ENCODE measurements around the gene COL19A1.
"Not testable (repeated sequence)": the region's sequence is repeated elsewhere in the genome, so short reads cannot be mapped to it uniquely, and the experiment has no call there.

Gene COL19A1

DNA sequence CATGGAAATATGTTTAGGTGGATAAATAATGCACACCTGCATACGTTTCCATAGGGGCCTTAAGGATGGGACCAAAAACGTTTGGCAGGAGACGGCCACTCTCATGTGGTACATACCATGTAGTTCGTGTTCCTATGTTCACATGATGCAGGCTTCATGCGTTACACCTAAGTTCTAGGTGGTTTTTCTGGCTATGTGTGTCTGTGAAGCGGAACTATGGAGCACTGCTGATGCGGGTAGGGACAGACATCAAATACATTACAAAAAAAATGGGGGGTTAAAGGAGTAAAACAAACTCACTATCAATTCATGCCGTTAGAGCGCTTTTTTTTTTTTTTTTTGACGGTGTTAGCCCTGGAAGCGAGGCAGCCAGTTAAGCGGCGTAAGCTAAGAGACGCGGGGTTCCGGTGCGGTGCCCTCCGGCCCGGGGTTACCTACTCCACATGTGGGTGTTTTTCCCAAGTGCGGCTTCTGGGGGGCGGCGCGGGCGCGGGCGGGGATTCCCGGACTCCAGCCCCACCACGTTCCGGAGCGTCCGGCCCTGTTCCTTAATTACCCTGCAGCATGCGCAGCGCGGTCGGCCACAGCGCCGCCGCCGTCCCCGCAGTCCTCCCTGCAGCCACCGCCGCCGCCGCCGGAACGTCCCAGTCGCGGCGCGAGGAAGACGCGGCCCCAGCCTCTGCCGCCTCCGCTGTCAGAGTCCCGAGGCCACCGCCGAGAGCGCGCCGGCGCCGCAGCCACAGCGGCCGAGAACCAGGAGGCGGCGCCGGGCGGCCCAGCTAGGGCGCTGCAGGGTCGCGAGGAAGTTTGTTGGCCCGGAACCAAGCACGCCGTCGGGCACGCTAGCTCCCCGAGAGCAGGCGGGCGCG, 648 bp downstream of the COL19A1 start:
- DNase-seq (ENCODE audit: low read depth in 2 of 2), result peak; percentile 18 to 24

DNA sequence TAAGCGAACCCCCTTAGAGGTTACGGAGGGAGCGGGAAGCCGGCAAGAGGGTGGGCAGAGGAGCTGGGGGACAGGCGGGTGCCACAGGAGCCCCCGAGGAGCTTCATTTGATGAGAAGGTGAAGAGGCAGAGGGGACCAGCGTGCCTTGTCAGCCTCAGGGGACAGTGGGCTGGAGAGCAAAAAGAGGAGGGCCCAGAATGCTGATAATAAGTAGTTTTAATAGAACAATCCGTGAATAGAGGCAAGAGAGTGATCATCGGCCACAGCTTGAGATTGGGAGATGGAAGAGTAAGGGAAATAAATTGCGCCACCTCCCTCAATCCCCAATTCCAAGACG, 1.3 kb downstream of the COL19A1 start:
- DNase-seq (ENCODE audit: low read depth in 2 of 2), result no peak

DNA sequence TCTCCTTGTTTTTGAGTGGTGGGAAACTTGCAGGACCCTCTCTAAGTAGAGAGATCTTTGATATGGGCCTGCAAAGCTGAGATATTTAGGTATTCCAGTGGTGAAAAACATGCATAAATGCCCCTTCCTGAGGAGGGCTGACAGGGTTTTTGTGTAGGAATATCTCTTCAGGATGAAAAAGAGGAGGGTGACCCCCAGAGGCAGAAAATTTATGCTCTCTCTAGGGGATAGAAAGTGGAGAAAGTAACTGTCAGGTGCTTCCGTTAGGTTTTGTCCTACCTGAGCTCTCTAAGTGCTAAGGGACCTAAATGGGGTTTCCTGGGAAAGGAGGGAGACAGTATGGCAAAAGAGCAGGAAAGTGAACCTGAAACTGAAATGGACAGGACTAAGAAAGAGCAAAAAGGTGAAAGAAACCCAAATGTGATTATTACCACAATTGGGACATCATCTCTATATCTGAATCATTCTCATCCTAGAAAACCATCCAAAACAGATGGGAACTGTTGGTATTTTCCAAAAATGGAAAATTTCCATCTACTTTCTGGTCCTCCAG, 2.0 kb downstream of the COL19A1 start:
- DNase-seq (ENCODE audit: low read depth in 2 of 2), result no peak

DNA sequence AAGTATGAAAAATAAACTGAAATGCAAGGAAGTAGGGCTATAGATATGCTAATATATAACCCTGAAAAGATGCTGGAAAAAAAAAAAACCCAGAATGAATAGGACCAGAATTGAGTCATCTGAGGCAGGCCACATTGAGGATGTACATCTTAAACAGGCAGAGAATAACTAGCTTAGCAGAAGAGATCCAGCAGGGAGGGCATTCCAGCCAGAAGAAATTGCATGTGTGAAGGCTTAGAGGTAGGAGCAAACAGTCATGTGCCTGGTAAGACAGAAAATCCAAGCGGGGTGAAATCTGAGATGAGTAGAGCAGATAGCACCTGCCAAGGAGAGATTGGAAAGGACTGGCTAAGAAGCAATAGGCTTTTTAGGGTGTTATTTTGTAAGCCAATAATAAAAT, 2.6 kb downstream of the COL19A1 start:
- DNase-seq (ENCODE audit: low read depth in 2 of 2), result no peak

DNA sequence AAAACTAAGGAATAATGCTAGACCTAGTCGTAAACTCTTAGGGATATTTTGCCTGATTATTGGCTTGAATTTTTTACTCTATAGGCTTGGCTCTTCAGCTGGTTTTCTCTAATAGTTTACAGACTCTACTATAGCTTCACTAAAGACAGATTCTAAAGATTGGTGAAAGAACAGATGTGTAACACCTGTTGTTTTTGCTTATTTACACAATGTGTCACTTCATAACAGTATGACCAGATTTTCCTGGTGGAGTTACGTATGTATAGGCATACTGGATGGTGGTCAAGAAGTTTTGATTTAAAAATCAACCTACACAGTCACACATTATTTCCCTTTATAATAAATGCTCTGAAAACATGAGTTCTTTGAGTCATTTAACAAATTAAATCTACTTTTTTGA, 4.8 kb downstream of the COL19A1 start:
- DNase-seq (ENCODE audit: low read depth in 2 of 2), result no peak

DNA sequence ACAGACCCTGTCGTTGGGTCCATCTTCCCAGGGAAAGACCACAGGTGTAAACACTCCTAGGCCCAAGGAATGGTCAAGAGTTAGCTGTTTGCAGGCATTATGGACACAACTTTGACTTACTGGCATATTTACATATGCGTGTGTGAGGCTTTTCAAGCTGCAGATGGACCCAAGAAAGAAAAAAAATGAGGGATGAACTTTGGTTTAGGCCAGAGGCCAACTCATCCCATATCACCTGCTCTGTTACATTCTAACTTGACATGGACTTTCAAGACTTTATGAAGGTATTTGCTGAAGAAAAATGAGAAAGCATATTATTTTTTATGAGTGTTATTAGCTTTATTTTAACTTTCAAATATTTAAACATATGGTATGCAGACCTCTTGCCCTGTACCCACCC, 6.9 kb downstream of the COL19A1 start:
- DNase-seq (ENCODE audit: low read depth in 2 of 2), result no peak

DNA sequence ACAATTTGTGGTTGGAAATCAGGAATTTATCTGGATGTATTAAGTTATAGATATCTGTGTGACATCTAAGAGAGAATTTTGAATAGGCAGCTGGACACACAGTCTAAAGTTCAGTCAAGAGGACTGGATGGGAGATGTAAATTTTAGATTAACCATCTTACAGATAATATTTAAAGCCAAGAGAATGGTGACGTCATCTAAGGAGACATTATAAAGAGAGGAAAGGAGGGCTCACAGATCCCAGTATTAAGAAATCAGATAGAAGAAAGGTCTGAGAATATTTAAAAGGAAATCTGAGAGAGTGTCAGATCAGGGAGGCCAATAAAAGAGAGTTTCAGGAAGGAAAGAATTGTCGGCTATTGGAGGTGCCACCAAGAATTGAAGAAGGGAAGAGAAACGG, 9.4 kb downstream of the COL19A1 start:
- no peak for DNase-seq (ENCODE audit: low read depth in 2 of 2)

DNA sequence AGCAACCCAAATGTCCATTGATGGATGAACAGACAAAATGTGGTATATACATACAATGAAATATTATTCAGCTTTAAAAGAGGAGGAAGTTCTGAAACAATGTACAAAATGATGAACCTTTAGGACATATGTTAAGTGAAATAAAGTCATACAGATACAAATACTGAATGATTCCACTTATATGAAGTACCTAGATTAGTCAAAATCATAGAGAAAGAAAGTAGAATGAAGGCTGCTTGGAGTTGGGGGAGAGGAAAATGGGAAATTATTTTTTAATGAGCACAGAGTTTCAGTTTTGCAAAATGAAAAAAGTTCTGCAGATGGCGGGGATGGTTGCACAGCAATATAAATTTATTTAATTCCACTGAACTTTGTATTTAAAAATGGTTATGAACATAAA, 12.4 kb downstream of the COL19A1 start:
- DNase-seq (ENCODE audit: low read depth in 2 of 2), result no peak

DNA sequence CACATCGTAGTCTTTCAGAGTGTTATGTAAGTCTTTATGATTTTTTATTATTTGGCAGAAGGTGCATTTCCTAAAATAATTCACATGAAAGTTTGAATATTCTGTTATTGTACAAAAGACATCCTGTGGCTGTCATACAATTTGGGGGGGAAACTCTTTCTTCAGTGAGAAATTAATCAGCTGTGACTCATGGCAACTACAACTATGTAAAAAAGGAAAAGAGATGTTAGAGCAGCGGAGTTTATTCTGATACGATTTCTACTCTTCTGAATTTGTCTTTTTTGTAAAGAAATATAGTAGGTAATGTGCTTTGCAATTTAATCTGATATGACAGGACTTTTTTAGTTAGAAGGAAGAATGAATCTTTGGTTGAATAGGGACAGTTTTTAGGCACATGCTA, 14.2 kb downstream of the COL19A1 start:
- DNase-seq (ENCODE audit: low read depth in 2 of 2), result no peak

DNA sequence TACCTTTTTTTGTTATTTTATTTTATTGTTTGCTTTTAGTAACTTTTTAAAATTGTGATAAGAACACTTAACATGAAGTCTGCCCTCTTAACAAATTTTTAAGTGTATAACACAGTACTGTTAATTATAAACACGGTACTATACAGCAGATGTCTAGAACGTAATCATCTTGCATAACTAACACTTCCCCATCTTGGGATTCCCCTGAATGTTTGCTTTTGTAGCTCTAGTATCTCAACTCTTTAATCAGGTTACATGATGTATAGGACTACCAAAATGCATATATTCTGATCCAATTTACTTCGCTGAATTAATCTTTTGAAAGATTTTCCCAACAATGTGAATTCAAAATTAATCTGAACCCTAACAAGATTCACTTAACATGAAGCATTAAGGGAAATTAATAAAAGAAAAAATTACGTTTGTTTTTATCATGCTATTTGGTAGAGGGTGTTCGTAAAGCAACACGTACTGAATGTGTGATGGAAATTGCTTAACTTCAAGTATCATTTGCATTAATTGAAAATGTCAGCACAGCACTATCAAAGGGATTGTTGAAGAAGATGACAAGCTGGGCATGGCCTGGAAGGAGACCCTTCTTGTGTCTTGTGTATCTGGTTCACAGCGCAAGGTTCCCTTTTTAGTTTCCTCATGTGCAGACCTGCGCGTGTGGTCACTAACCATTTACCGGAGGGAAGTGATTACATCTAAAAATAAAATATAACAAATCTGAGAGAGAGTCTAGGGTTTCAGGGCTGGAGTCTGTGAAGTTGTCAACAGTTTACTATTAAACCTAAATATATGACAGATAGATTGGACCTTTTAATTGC, 15.2 kb downstream of the COL19A1 start:
- no peak for DNase-seq (ENCODE audit: low read depth in 2 of 2)

DNA sequence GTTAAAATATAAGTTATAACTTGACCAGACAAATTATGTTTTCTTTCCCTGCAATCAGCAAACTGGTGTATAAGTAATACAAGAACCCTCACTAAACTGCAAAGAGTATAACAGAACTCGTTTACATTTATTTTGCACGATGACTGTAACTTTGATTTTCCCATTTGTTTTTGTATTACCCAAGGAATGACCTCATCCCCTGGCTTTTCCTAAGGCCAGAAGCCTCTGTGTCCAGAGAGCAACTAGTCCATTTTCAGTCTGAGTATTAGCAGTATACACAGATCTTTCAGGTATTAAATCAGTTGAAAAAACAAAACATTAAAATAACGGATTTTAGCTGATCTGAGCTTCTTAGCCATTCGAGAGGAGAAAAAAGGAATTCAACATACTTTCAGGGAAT, 17.2 kb downstream of the COL19A1 start:
- DNase-seq (ENCODE audit: low read depth in 2 of 2), result no peak

DNA sequence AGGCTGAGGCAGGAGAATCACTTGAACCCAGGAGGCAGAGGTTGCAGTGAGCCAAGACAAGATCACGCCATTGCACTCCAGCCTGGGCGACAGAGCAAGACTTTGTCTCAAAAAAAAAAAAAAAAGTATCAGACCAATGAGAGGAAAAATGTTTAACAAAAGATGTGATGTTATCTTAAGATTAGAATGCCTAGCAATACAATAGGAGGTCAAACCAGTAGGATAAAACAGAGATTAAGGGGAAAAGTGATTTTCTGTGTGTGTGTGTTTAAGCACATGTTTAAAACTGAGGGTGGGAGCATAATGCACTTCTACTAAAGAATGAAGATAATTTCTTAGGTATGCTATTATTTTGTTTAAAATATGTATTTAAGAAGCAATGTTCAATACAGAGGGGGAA, 17.9 kb downstream of the COL19A1 start:
- no peak for DNase-seq (ENCODE audit: low read depth in 2 of 2)

DNA sequence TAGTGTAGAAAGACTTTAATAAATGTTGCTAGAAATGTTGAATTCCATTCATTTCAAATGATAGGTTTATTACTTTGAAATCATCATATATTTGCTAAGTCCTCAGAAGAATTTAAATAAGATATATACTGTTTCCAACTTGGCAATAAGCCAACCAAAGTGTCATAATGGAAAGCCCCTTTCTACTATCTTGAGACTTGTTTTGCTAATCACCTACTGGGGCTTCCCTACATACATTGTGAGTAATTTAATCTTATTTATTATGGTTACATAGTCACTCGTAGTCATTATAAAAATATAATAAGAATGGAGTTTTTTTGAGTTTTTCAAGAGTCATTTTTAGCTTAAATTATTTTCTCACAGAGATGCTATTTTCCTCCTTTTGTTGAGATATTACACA, 20.7 kb downstream of the COL19A1 start:
- DNase-seq (ENCODE audit: low read depth in 2 of 2), result no peak

DNA sequence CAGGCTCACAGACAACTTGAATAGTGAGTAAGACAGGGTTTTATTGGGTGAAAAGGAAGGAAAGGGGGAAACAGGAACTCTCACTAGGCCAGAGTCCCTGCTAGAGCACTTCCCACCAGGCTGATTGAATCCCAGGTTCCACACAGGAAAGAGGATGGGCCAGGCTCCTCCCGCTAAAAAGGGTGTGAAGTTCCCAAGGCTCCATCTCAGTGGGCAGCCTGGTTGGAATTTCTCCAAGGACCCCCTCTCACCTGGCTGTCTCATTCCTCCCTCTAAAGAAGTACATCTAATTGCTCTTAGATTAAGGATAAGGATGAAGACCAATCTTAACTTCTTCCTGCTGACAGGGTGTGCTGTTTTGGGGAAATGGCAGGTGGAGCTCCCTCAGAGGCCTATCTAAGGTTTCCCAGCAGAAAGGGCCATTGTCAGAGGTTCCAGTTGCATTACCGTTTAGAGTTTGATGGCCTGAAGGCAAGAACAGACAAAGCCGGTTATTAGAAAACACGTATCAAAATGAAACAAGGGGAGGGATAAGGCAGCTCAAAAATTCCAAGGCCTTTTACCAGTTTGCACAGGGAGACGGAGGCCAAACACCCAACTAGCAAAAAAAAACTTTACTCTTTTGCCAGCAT, 21.5 kb downstream of the COL19A1 start:
- DNase-seq (ENCODE audit: low read depth in 2 of 2), result no peak

DNA sequence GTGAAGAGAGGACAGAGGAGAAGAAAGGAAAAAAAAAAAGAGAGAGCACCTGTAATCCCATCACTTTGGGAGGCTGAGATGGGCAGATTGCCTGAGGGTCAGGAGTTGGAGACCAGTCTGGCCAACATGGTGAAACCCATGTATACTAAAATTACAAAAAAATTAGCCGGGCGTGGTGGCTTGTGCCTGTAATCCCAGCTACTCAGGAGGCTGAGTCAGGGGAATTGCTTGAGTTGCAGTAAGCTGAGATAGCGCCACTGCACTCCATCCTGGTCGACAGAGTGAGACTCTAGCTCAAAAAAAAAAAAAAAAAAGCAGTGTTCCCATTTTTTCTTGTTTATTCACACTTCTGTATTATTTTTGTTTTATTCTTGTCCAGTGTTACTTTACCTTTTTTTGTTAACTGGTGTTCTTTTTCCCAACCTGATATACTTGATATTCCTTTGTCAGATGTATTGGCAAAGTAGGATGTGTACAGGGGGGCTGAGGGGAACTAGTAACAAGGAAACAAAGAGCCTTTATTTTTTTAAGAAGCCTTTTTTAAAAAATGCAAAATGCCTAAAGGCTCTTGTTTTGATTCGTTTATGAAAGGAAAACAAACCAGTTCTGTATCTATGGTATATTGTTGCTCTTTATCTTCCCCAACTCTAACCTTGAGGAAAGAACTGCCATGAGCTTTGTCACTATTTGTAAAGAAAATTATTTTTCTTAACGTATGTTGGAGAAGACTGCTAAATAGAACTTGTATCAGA, 22.3 kb downstream of the COL19A1 start:
- DNase-seq (ENCODE audit: low read depth in 2 of 2), result no peak

DNA sequence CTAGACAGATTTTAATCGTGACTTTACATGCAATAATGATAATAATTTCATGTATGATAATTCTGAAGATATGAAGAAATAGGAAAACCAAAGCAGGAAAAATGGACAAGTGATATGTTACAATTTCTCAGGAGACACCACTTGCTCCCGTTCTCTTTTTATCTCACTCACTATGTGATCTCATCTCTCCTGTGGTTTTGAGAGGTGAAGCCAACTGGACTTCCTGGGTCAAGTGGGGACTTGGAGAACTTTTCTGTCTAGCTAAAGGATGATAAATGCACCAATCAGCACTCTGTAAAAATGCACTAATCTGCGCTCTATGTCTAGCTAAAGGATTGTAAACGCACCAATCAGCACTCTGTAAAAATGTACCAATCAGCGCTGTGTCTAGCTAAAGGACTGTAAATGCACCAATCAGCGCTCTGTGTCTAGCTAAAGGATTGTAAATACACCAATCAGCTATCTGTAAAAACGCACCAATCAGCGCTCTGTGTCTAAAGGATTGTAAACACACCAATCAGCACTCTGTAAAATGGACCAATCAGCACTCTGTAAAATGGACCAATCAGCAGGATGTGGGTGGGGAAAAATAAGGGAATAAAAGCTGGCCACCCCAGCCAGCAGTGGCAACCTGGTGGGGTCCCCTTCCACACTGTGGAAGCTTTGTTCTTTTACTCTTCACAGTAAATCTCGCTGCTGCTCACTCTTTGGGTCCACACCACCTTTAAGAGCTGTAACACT, 23.0 kb downstream of the COL19A1 start:
- not testable (repeated sequence) for DNase-seq (ENCODE audit: low read depth in 2 of 2)

DNA sequence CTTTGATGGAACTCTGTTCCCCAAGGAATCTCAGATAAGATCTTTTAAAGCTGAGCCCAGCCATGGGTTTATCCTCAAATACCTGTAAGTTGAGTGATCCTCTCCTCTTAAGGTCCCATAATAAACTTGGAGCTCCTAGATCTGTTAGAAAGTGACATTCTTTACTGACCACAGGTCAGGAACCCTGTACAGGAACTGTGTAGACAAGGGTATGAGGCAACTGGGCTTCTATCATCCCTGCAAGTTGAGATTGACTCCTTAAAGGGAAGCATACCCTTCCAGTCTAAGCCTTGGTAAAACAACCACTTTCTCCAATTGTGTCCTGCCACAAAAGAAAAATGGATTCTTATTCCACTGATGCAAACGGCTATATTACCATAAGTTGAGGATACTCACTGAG, 26.2 kb downstream of the COL19A1 start:
- DNase-seq (ENCODE audit: low read depth in 2 of 2), result not testable (repeated sequence)

DNA sequence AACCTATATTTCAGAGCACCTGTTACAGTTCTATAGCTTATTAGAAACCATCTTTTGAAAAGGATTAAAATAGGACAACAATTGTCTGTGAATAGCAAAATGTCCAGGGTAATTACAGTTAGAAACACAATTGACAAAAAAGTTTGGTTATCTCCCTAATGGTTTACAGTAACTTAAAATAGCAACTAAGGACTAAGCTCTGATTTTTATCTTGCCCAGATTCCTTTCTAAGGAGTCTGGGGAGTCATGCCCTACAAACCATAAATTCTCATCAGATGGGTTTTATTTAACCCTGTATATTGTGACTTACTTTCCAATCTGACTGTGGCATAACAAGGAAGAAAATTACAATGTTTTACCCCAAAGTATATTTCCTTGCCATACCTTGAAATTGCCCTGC, 26.9 kb downstream of the COL19A1 start:
- not testable (repeated sequence) for DNase-seq (ENCODE audit: low read depth in 2 of 2)

DNA sequence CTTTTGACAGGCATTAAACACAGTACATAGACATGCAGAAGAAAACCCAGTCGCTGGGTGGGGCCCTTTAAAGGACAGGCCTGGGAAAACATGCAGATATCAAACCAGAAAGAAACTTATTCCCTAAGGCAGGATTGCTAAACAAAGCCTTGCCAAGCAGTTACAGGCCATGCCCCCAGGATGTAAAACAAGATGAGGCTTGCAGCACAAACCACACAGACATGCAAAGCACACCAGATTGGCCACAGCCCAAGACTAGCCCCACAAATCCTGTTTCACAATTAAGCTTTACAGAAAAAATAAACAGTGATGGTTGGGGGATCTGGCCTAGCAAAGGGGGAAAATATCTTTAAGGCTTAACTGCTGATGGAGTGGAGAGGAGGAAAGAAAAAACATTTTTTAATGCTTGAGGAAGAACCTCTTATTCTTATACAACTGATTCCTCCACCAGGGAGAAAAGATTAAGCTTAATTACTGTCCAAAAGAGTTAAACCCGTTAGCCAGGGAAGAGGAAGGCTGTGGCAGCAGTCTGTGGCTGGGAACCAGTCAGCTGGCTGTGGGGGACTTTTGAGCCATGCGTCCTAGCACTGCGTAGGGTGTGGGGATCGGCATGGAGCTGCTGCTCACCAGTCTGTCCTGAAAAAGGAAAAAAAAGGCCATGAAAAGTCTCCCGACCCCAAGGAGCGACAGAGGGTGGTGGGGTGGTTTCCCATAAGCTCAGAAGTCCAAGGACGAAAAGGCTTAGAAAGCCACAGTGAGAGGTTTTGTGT, 28.4 kb downstream of the COL19A1 start:
- no peak for DNase-seq (ENCODE audit: low read depth in 2 of 2)

DNA sequence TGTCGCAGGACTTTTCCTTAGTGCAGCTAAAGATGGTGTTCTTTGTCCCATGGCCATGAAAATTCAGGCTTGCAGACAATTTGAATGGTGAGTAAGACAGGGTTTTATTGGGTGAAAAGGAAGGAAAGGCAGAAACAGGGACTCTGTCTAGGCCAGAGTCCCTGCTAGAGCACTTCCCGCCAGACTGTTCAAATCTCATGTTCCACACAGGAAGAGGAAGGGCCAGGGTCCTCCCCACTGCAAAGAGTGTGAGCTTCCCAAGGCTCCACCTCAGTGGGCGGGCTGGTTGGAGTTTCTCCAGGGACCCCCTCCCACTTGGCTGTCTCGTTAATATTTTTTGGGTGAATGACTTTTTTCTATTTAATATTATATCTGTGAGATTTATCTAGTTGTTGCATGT, 29.0 kb downstream of the COL19A1 start:
- no peak for DNase-seq (ENCODE audit: low read depth in 2 of 2)
